ENCODE measurements around the gene IFT43.

GRCh38 chr14:76056128-76056527, 70.6 kb downstream of the IFT43 start:
- TF ChIP-seq CTCF (IDR thresholded peaks at IDR 0.05 in 4 of 5, conservative IDR thresholded peaks at IDR 0.05 in 1 of 5) (peak in 1 of 5 experiments; percentile 33), POLR2A (IDR thresholded peaks at IDR 0.05) (no peak)

All from gastrocnemius medialis (tissue), 4 donors.